OCI-LY3 (cell line): ENCODE data around the gene RELN.

Experiments
- H2AFZ ChIP-seq: fragments of 200-600, 300-600 bp; shearing (Covaris generic); 2 replicates; pipeline ENCODE4 v1.6.0; 2014; ENCODE audit warnings: antibody characterized with exemption, low read depth, low read length
- H3K27ac ChIP-seq: fragments of 200-600, 300-600 bp; sonication (generic); 2 replicates; pipeline ENCODE4 v1.5.1; 2014; ENCODE audit warnings: mild to moderate bottlenecking, low read length, moderate library complexity, mixed read lengths
- H3K27me3 ChIP-seq: fragments of 200-600, 300-600 bp; sonication (generic); 2 replicates; pipeline ENCODE4 v1.6.1; 2014; ENCODE audit warnings: low read depth, low read length, mixed read lengths
- H3K36me3 ChIP-seq: fragments of 200-600, 300-600 bp; sonication (generic); replicated peaks from 2 replicates; pipeline ENCODE3; 2014; ENCODE audit warnings: low read depth, low read length, mixed read lengths
- H3K4me1 ChIP-seq: fragments of 300-600, 200-600 bp; sonication (generic); 2 replicates; pipeline ENCODE4 v1.6.1; 2014; ENCODE audit warnings: low read length, mixed read lengths
- H3K4me2 ChIP-seq: fragments of 200-600, 300-600 bp; sonication (generic); 2 replicates; pipeline ENCODE4 v1.6.1; 2014; ENCODE audit warnings: low read length, mixed read lengths
- H3K4me3 ChIP-seq: fragments of 300-600, 200-600 bp; sonication (generic); 2 replicates; pipeline ENCODE4 v1.5.1; 2014; ENCODE audit warnings: antibody characterized with exemption, mild to moderate bottlenecking, low read length, moderate library complexity
- H3K79me2 ChIP-seq: fragments of 300-600, 200-600 bp; shearing (Covaris generic); 2 replicates; pipeline ENCODE4 v1.6.1; 2014; ENCODE audit warnings: mild to moderate bottlenecking, low read length, mixed read lengths
- H3K9ac ChIP-seq: fragments of 300-600, 200-600 bp; shearing (Covaris generic); 2 replicates; pipeline ENCODE4 v1.6.0; 2014; ENCODE audit warnings: mild to moderate bottlenecking, low read length, moderate library complexity
- H3K9me3 ChIP-seq: fragments of 200-600, 300-600 bp; shearing (Covaris generic); 2 replicates; pipeline ENCODE4 v1.6.1; 2014; ENCODE audit warnings: low read length, mixed read lengths; ENCODE audit not compliant: insufficient read depth
- H4K20me1 ChIP-seq: fragments of 200-600, 300-600 bp; sonication (generic); 2 replicates; pipeline ENCODE4 v1.6.1; 2016; ENCODE audit warnings: low read length, mixed read lengths; ENCODE audit not compliant: insufficient read depth
- EZH2phosphoT487 ChIP-seq: fragments of 200-600 bp; shearing (Covaris generic); IDR thresholded peaks from 2 replicates; pipeline ENCODE4 v1.6.1; 2018; ENCODE audit warnings: antibody characterized with exemption, mixed run types, low read depth
- TF ChIP-seq, protein P1 (sequence below): fragments of 200-600, 300-600 bp; sonication (generic); IDR thresholded peaks from 2 replicates; pipeline ENCODE4 v1.5.1; 2014; ENCODE audit warnings: antibody characterized with exemption, low read length, low read depth

The RELN gene

DNA sequence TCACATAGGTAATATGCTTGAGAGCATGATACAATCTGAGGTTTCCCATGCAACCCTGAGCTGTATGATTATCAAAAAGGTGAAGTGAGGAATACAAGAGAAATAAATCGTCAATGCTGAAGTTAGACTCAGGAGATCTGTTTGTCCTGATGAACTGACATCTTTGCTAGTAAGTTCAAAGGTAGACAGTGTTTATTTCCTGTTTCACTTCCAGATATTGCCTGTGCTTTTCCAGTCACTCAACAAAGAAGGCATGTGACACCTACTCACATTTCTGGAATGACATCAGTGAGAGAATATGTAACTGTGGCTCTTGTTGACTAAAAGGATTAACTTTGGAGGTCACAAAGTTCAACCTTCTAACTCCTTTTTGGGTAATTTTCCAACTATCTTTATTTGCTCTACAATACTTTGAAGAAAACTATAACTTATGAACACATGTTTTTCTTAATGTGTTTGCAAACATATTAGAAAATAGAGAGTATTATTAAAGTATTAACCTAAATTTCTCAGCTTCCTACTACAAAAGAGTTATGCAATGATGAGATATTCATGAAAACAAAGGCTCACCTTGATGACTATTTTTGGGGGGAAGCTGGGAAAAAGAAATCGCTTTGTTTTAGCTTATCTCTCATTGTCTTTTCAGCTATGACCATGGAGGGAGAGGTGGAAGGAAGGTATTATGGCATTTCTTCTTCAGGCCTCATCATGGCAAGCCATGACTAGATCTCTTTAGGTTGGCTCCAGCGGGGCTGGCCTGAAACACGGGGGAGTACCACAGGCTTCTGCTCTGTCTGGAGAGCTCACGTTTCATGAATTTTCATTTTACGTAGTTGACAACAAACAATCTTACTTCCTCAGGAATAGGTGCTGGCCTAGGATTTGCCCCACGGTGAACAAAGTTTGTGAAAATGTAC, 328.7 kb downstream of the RELN start:
- Histone ChIP-seq H3K79me2 (no peaks in the 10 kb centered on the region), H3K4me1 (no peaks in the 10 kb centered on the region), H4K20me1 (no peaks in the 10 kb centered on the region), H3K27me3 (peaks cover 5% of the 10 kb centered on the region; the same call in 1 of the 2 replicates), H3K36me3 (no peaks in the 10 kb centered on the region), H2AFZ (no peak overlapping the region), H3K4me3 (no peak overlapping the region), H3K4me2 (no peak overlapping the region), H3K9me3 (no peaks in the 10 kb centered on the region), H3K9ac (no peak overlapping the region), H3K27ac (no peak overlapping the region)
- TF ChIP-seq EZH2phosphoT487, result no peak
- TF ChIP-seq, protein P1, sequence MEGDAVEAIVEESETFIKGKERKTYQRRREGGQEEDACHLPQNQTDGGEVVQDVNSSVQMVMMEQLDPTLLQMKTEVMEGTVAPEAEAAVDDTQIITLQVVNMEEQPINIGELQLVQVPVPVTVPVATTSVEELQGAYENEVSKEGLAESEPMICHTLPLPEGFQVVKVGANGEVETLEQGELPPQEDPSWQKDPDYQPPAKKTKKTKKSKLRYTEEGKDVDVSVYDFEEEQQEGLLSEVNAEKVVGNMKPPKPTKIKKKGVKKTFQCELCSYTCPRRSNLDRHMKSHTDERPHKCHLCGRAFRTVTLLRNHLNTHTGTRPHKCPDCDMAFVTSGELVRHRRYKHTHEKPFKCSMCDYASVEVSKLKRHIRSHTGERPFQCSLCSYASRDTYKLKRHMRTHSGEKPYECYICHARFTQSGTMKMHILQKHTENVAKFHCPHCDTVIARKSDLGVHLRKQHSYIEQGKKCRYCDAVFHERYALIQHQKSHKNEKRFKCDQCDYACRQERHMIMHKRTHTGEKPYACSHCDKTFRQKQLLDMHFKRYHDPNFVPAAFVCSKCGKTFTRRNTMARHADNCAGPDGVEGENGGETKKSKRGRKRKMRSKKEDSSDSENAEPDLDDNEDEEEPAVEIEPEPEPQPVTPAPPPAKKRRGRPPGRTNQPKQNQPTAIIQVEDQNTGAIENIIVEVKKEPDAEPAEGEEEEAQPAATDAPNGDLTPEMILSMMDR, result no peak

DNA sequence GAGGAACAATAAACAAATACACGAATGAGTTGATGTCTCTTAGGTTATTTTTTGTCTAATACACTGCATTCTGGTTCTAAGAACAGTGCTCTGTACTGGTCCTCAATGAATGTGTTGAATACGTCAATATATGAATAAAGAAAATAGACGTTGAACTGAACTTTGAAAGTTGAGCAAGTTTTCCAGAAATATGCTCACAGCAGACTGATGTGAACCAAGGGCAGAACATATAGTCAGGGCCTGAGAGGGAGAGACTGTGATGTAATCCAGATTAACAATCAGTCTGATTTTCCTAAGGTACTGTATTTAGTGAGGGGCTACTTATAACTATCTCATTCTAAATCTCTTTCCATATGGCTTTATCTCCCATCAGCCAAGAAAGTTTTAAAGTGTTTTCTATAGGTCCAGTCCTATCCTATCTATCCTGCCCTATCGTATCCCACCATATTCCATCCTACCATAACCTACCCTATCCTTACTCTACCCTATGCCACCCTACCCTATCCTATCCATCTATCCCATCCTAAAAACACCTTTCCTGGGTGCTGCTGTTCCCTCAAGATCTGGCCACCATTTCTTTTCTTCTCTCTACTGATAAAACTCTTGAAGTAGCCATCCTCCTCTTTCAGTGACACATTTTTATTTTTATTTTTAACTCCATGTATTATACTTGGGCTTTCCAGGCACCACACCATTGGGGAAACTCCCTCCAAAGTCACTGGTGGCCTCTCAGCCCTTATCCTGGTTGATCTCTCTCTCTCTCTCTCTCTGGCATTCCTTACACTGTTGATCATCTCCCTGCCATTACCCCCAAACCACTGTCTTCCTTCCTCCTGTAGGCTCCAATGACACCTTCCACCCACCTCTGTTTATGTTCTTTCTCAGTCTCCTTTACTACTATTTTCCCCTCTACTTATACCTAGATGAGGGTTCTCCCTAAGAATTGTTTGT, 331.1 kb downstream of the RELN start:
- Histone ChIP-seq H3K27ac (no peak overlapping the region), H2AFZ (no peak overlapping the region), H3K27me3 (peaks cover 5% of the 10 kb centered on the region; the same call in 1 of the 2 replicates), H3K4me3 (no peak overlapping the region), H3K9ac (no peak overlapping the region), H4K20me1 (no peaks in the 10 kb centered on the region), H3K9me3 (no peaks in the 10 kb centered on the region), H3K4me1 (no peaks in the 10 kb centered on the region), H3K79me2 (no peaks in the 10 kb centered on the region), H3K36me3 (no peaks in the 10 kb centered on the region), H3K4me2 (no peak overlapping the region)
- no peak for TF ChIP-seq EZH2phosphoT487
- TF ChIP-seq, protein P1, result no peak

DNA sequence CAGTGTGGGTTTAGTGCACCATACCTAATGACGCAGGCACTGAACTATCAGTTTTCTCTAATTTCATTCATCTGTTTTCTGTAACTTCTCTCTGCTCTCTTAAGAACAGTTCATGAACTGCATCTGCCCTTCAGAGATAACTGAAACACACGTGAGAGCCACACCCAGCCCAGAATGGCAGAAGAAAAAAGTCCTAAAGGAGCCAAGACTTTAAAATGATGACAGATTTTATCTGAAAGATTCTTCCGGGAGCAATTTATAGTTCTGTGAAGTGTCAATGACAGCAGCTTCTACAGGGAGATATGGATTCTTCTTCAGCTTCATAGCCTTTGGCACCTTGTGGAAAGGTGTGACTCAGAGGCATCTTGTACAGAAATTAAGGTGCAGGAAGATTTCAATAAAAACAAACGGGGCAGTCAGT, 332.0 kb downstream of the RELN start:
- H4K20me1 ChIP-seq, result no peaks in the 10 kb centered on the region
- H3K4me1 ChIP-seq, result no peaks in the 10 kb centered on the region
- H2AFZ ChIP-seq, result no peak overlapping the region
- no peaks in the 10 kb centered on the region for H3K36me3 ChIP-seq
- no peak overlapping the region for H3K9ac ChIP-seq
- H3K27ac ChIP-seq, result no peak overlapping the region
- H3K79me2 ChIP-seq, result no peaks in the 10 kb centered on the region
- no peaks in the 10 kb centered on the region for H3K9me3 ChIP-seq
- no peak for TF ChIP-seq EZH2phosphoT487
- TF ChIP-seq, protein P1, result no peak
- H3K27me3 ChIP-seq, result peaks cover 5% of the 10 kb centered on the region; the same call in 1 of the 2 replicates
- H3K4me3 ChIP-seq, result no peak overlapping the region
- H3K4me2 ChIP-seq, result no peak overlapping the region

- no peak overlapping the region for H3K9ac ChIP-seq
- H3K9me3 ChIP-seq, result no peaks in the 10 kb centered on the region
- no peaks in the 10 kb centered on the region for H3K79me2 ChIP-seq
- no peak overlapping the region for H3K27ac ChIP-seq
- no peaks in the 10 kb centered on the region for H3K4me1 ChIP-seq
- no peak for TF ChIP-seq EZH2phosphoT487
- TF ChIP-seq, protein P1, result no peak
- H3K4me3 ChIP-seq, result no peak overlapping the region
- no peak overlapping the region for H3K4me2 ChIP-seq
- no peaks in the 10 kb centered on the region for H4K20me1 ChIP-seq
- H3K36me3 ChIP-seq, result no peaks in the 10 kb centered on the region
- no peak overlapping the region for H2AFZ ChIP-seq
- peaks cover 5% of the 10 kb centered on the region; the same call in 1 of the 2 replicates for H3K27me3 ChIP-seq
Measured at GRCh38 chr7:103656221-103656620, 333.2 kb downstream of the RELN start.
